ENCODE results near the gene CCT8L2.
"Not testable (repeated sequence)": the region's sequence is repeated elsewhere in the genome, so short reads cannot be mapped to it uniquely, and the experiment has no call there.

Gene CCT8L2

DNA sequence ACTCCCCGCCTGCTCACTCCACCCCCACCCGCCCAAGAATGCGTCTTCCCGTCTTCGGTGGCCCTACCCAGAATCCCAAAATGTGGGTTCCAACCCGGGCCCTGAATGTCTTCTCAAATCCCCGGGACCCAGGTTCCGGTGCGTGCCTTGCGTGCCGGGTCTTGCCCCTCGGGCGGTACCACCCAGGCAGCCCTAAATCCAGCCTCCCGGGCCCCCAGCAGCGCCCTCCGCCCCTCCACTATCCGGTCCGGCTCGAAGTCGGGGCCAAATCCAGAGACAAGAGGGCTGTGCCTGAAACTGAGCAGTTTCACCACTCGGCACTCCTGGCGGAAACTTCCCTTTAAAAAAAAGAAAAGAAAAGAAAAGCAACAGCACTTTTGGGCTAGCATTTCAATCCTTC lies 16.3 kb upstream of the CCT8L2 start:
- H3K27me3 ChIP-seq (ENCODE audit: insufficient read depth, low read depth, severe bottlenecking), result peaks cover 13% of the 10 kb centered on the region

DNA sequence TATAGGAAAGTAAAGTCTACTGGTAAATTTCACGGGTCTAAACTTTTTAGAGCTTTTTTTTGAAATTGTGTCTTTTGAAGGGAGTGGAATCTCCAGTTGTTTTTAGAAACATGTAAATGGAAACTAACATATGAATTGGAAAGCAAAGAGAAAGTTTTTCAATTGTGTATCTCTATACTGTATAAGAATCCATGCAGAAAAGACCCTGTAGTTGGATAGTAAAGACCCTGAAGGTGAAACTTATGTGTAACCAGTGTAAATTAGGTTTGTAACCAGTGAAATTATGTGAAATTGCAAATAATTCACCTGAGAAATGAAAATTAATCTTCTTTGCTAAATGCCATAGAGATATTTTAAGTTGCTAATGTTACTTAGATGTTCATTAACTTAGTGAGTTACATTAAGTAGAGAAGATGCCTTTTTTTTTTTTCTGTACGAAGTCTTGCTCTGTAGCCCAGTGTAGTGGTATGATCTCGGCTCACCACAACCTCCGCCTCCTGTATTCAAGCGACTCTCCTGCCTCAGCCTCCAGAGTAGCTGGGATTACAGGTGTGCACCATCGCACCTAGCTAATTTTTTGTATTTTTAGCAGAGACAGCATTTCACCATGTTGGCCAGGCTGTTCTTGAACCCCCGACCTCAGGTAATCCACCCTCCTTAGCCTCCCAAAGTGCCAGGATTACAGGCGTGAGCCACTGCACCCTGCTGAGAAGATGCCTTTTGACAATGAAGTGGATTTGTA lies 11.8 kb upstream of the CCT8L2 start:
- H3K27me3 ChIP-seq (ENCODE audit: insufficient read depth, low read depth, severe bottlenecking), result peaks cover 15% of the 10 kb centered on the region
- not testable (repeated sequence) for DNase-seq; H3K27ac ChIP-seq; H3K4me3 ChIP-seq (ENCODE audit: low read depth, low read length); H3K36me3 ChIP-seq; H3K9me3 ChIP-seq (ENCODE audit: severe bottlenecking)

More for the DNA sequence above, 16.3 kb upstream of the CCT8L2 start:
- H3K9me3 ChIP-seq (ENCODE audit: severe bottlenecking), result no peaks in the 10 kb centered on the region
- H3K27ac ChIP-seq, result no peak overlapping the region
- no peak for DNase-seq
- no peaks in the 10 kb centered on the region for H3K36me3 ChIP-seq
- no peak overlapping the region for H3K4me3 ChIP-seq (ENCODE audit: low read depth, low read length)
- TF ChIP-seq, protein P1, sequence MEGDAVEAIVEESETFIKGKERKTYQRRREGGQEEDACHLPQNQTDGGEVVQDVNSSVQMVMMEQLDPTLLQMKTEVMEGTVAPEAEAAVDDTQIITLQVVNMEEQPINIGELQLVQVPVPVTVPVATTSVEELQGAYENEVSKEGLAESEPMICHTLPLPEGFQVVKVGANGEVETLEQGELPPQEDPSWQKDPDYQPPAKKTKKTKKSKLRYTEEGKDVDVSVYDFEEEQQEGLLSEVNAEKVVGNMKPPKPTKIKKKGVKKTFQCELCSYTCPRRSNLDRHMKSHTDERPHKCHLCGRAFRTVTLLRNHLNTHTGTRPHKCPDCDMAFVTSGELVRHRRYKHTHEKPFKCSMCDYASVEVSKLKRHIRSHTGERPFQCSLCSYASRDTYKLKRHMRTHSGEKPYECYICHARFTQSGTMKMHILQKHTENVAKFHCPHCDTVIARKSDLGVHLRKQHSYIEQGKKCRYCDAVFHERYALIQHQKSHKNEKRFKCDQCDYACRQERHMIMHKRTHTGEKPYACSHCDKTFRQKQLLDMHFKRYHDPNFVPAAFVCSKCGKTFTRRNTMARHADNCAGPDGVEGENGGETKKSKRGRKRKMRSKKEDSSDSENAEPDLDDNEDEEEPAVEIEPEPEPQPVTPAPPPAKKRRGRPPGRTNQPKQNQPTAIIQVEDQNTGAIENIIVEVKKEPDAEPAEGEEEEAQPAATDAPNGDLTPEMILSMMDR (IDR thresholded peaks at IDR 0.05; ENCODE audit: low read depth, low read length), result no peak

GRCh38 chr22:16603770-16604242 lies 11.2 kb upstream of the CCT8L2 start:
- not testable (repeated sequence) for H3K4me3 ChIP-seq (ENCODE audit: low read depth, low read length); DNase-seq; H3K9me3 ChIP-seq (ENCODE audit: severe bottlenecking); H3K36me3 ChIP-seq; H3K27ac ChIP-seq
- peaks cover 12% of the 10 kb centered on the region for H3K27me3 ChIP-seq (ENCODE audit: insufficient read depth, low read depth, severe bottlenecking)

DNA sequence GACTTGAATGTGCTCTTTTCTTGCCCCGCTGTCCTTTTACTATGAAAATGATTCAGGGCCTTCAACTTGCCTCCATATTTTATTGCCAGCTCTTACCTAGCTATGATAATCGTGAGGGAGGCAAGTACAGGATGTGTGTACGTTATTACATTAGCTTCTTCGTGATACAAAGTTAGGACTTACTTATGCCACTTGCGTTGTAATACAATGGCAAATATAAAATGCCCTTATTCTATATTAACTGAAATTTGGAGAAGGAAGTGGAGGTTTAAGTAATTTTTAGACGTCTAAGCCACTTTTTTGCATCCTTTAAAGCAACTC lies 10.8 kb upstream of the CCT8L2 start:
- H3K36me3 ChIP-seq, result no peaks in the 10 kb centered on the region
- DNase-seq, result no peak
- peaks cover 3% of the 10 kb centered on the region for H3K9me3 ChIP-seq (ENCODE audit: severe bottlenecking)
- no peak overlapping the region for H3K27ac ChIP-seq
- no peak overlapping the region for H3K4me3 ChIP-seq (ENCODE audit: low read depth, low read length)
- peaks cover 12% of the 10 kb centered on the region for H3K27me3 ChIP-seq (ENCODE audit: insufficient read depth, low read depth, severe bottlenecking)
- TF ChIP-seq, protein P1 (IDR thresholded peaks at IDR 0.05; ENCODE audit: low read depth, low read length), result no peak

- not testable (repeated sequence) for DNase-seq; H3K36me3 ChIP-seq; H3K27ac ChIP-seq; H3K4me3 ChIP-seq (ENCODE audit: low read depth, low read length); H3K27me3 ChIP-seq (ENCODE audit: insufficient read depth, low read depth, severe bottlenecking); H3K9me3 ChIP-seq (ENCODE audit: severe bottlenecking)
Observed at GRCh38 chr22:16602728-16603447, 10.3 kb upstream of the CCT8L2 start.

DNA sequence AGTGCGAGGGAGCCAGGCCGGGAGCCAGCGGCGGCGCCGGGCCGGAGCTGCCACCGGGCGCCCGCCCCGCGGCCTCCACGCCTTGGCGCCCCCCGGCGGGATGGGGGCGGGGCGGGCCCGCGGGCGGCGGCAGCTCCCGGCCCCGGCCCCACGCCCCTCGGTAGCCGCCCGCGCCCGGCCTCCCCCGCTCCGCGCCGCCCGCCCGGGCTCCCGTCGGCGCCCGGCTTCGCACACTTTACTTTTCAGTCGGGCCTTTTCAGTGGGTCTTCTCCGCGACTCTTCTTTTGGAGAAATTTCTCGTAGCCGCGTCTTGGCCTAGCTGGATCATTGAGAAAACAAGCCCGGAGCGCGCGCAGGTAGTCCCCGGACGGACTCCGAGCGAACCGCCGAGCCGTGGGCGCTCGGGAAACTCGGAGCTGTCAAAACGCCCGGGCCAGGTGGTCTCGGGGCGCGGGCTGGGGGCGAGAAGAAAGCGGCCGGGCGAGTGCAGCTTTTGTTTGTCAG lies 9.7 kb upstream of the CCT8L2 start:
- H3K27ac ChIP-seq; H3K36me3 ChIP-seq; H3K4me3 ChIP-seq (ENCODE audit: low read depth, low read length); DNase-seq; H3K9me3 ChIP-seq (ENCODE audit: severe bottlenecking); H3K27me3 ChIP-seq (ENCODE audit: insufficient read depth, low read depth, severe bottlenecking): not testable (repeated sequence)

GRCh38 chr22:16601437-16602223 lies 9.0 kb upstream of the CCT8L2 start:
- Histone ChIP-seq H3K36me3 (no peaks in the 10 kb centered on the region), H3K4me3 (ENCODE audit: low read depth, low read length) (no peak overlapping the region), H3K27ac (no peak overlapping the region), H3K9me3 (ENCODE audit: severe bottlenecking) (peaks cover 3% of the 10 kb centered on the region), H3K27me3 (ENCODE audit: insufficient read depth, low read depth, severe bottlenecking) (peaks cover 8% of the 10 kb centered on the region)
- DNase-seq, result no peak
- TF ChIP-seq, protein P1 (IDR thresholded peaks at IDR 0.05; ENCODE audit: low read depth, low read length), result no peak

- not testable (repeated sequence) for H3K9me3 ChIP-seq (ENCODE audit: severe bottlenecking); H3K36me3 ChIP-seq; DNase-seq; H3K27me3 ChIP-seq (ENCODE audit: insufficient read depth, low read depth, severe bottlenecking); H3K4me3 ChIP-seq (ENCODE audit: low read depth, low read length); H3K27ac ChIP-seq
Observed at GRCh38 chr22:16600644-16601436, 8.2 kb upstream of the CCT8L2 start.

DNA sequence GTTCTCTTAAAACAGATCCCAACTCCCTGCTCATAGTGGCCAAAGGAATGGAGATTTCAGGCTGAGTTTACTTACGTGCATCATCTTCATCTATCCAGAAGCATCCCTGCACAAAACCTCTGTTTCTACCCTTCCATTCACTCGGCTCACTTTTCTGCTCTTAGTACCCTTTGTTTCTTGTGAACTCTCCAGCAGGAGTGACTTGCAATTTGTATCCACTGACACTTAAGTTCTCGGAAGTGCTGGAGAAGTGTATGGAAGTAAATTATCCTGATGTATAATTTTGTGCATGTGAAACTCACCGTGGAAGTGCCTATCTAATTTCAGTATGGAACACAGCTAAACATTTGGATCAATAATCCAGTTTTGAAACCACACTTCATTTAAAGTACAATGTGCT lies 7.0 kb upstream of the CCT8L2 start:
- H3K27me3 ChIP-seq (ENCODE audit: insufficient read depth, low read depth, severe bottlenecking); DNase-seq: not testable (repeated sequence)

GRCh38 chr22:16595251-16595650 lies 2.6 kb upstream of the CCT8L2 start:
- not testable (repeated sequence) for DNase-seq; H3K36me3 ChIP-seq; H3K9me3 ChIP-seq (ENCODE audit: severe bottlenecking); H3K27ac ChIP-seq; H3K27me3 ChIP-seq (ENCODE audit: insufficient read depth, low read depth, severe bottlenecking); H3K4me3 ChIP-seq (ENCODE audit: low read depth, low read length)

More for the DNA sequence above, 7.0 kb upstream of the CCT8L2 start:
- not testable (repeated sequence) for H3K9me3 ChIP-seq (ENCODE audit: severe bottlenecking); H3K27ac ChIP-seq; H3K36me3 ChIP-seq; H3K4me3 ChIP-seq (ENCODE audit: low read depth, low read length)
